Loucy (cell line): ENCODE results near the gene PABPC1L2A.
A peak's percentile ranks its signal among the peaks of the same experiment; 100 is the strongest.
"Not testable (repeated sequence)": the region's sequence is repeated elsewhere in the genome, so short reads cannot be mapped to it uniquely, and the experiment has no call there.

Source experiments
- CTCF ChIP-seq: fragments of 200-600 bp; sonication (generic); conservative IDR thresholded peaks from 2 replicates; pipeline ENCODE4 v1.5.1; 2014; ENCODE audit warnings: mild to moderate bottlenecking, antibody characterized with exemption, low read length
- EZH2phosphoT487 ChIP-seq: fragments of 200-600 bp; IDR thresholded peaks from 2 replicates; pipeline ENCODE4 v1.6.1; 2018; ENCODE audit warnings: antibody characterized with exemption, mild to moderate bottlenecking, moderate library complexity, borderline replicate concordance

- 0 out of 2 replicates have a peak, but pooled peaks have one; percentile 7 for TF ChIP-seq CTCF
- TF ChIP-seq EZH2phosphoT487, result not testable (repeated sequence)
Measured at GRCh38 chrX:73086766-73087165, 7.5 kb upstream of the PABPC1L2A start.
